Fibroblast of peridontal ligament (primary cell): ENCODE measurements around the gene TNFRSF8.

Source experiments
- DNase-seq: peaks from one replicate; pipeline ENCODE4 v3.0.0-alpha.2; 2010; ENCODE audit errors: extremely low read depth

The TNFRSF8 gene

GRCh38 chr1:12114340-12114683 lies 51.2 kb downstream of the TNFRSF8 start:
- DNase-seq = no peak

- no peak for DNase-seq
Measured at GRCh38 chr1:12114916-12115315, 51.8 kb downstream of the TNFRSF8 start.

- peak; percentile 97 for DNase-seq
Measured at GRCh38 chr1:12121212-12122003, 58.3 kb downstream of the TNFRSF8 start.

- no peak for DNase-seq
Measured at GRCh38 chr1:12123172-12123571, 60.1 kb downstream of the TNFRSF8 start.

GRCh38 chr1:12124693-12125421 lies 61.8 kb downstream of the TNFRSF8 start:
- peak; percentile 89 for DNase-seq

GRCh38 chr1:12125422-12126355 lies 62.6 kb downstream of the TNFRSF8 start:
- no peak for DNase-seq

GRCh38 chr1:12126781-12127180 lies 63.7 kb downstream of the TNFRSF8 start:
- DNase-seq = no peak

GRCh38 chr1:12127206-12127810 lies 64.2 kb downstream of the TNFRSF8 start:
- no peak for DNase-seq

GRCh38 chr1:12128120-12128519 lies 65.0 kb downstream of the TNFRSF8 start:
- no peak for DNase-seq

- no peak for DNase-seq
Measured at GRCh38 chr1:12129624-12130023, 66.5 kb downstream of the TNFRSF8 start.

- no peak for DNase-seq
Measured at GRCh38 chr1:12130466-12131130, 67.5 kb downstream of the TNFRSF8 start.

- DNase-seq = peak; percentile 71
Measured at GRCh38 chr1:12132078-12132477, 69.0 kb downstream of the TNFRSF8 start.

GRCh38 chr1:12134716-12135115 lies 71.6 kb downstream of the TNFRSF8 start:
- DNase-seq = no peak

- DNase-seq = peak; percentile 47
Measured at GRCh38 chr1:12135612-12136011, 72.5 kb downstream of the TNFRSF8 start.

- peak; percentile 49 for DNase-seq
Measured at GRCh38 chr1:12136916-12137610, 74.0 kb downstream of the TNFRSF8 start.

- no peak for DNase-seq
Measured at GRCh38 chr1:12138196-12139168, 75.4 kb downstream of the TNFRSF8 start.

GRCh38 chr1:12140016-12140415 lies 76.9 kb downstream of the TNFRSF8 start:
- no peak for DNase-seq

- no peak for DNase-seq
Measured at GRCh38 chr1:12140515-12141162, 77.5 kb downstream of the TNFRSF8 start.
